HL-60 (cell line): Measurements from ENCODE around the gene SIPA1L3.

Experiments used
- DNase-seq, 2 experiments: peaks; one replicate each; pipeline ENCODE4 v3.0.0-alpha.2; 2010 to 2020; ENCODE audit warnings: low read depth in 1 of 2, low spot score in 1 of 2
- H3K27ac ChIP-seq: fragments of 250-450 bp; sonication (Bioruptor Pico); replicated peaks from 2 replicates; pipeline ENCODE4 v1.5.1; 2020; ENCODE audit warnings: mild to moderate bottlenecking, moderate library complexity
- H3K27me3 ChIP-seq: fragments of 250-450 bp; sonication (Bioruptor Pico); 2 replicates; pipeline ENCODE4 v1.5.1; 2021; ENCODE audit warnings: mild to moderate bottlenecking, moderate library complexity; ENCODE audit not compliant: insufficient read depth, poor library complexity, severe bottlenecking
- H3K4me3 ChIP-seq: replicated peaks from 2 replicates; pipeline ENCODE4 v1.5.1; 2011; ENCODE audit warnings: mild to moderate bottlenecking, control low read depth, low read length; ENCODE audit not compliant: insufficient read depth
- CTCF ChIP-seq: IDR thresholded peaks from one replicate; pipeline ENCODE4 v1.5.1; 2011; ENCODE audit warnings: low read length, control low read depth, inconsistent platforms; ENCODE audit not compliant: insufficient read depth
- GABPA ChIP-seq: IDR thresholded peaks from 2 replicates; pipeline ENCODE4 v1.6.1; 2012; ENCODE audit warnings: low read depth
- POLR2AphosphoS5 ChIP-seq: IDR thresholded peaks from 2 replicates; pipeline ENCODE4 v1.6.1; 2012; ENCODE audit warnings: low read depth
- REST ChIP-seq: IDR thresholded peaks from 2 replicates; pipeline ENCODE4 v1.6.1; 2012; ENCODE audit warnings: low read depth; ENCODE audit not compliant: insufficient replicate concordance
- SPI1 ChIP-seq: IDR thresholded peaks from 2 replicates; pipeline ENCODE4 v1.6.1; 2012; ENCODE audit warnings: low read depth, mild to moderate bottlenecking, borderline replicate concordance

The SIPA1L3 gene

GRCh38 chr19:38204728-38205127, 297.7 kb downstream of the SIPA1L3 start:
- no peak overlapping the region for H3K27ac ChIP-seq
- no peak overlapping the region for H3K4me3 ChIP-seq
- no peak for DNase-seq
- peaks cover 5% of the 10 kb centered on the region for H3K27me3 ChIP-seq
- TF ChIP-seq POLR2AphosphoS5 = no peak
- TF ChIP-seq CTCF = no peak
- TF ChIP-seq REST = no peak
- no peak for TF ChIP-seq GABPA
- no peak for TF ChIP-seq SPI1

- peaks cover 19% of the 10 kb centered on the region for H3K27me3 ChIP-seq
- DNase-seq = no peak
- TF ChIP-seq GABPA = no peak
- TF ChIP-seq POLR2AphosphoS5 = no peak
- TF ChIP-seq REST = no peak
- H3K4me3 ChIP-seq = no peak overlapping the region
- H3K27ac ChIP-seq = no peak overlapping the region
These were observed 299.2 kb downstream of the SIPA1L3 start for GRCh38 chr19:38206006-38206745.

GRCh38 chr19:38206928-38207327, 299.9 kb downstream of the SIPA1L3 start:
- Histone ChIP-seq H3K27ac (no peak overlapping the region), H3K27me3 (peaks cover 24% of the 10 kb centered on the region), H3K4me3 (no peak overlapping the region)
- no peak for DNase-seq
- TF ChIP-seq POLR2AphosphoS5 = no peak
- no peak for TF ChIP-seq CTCF
- no peak for TF ChIP-seq REST
- no peak for TF ChIP-seq GABPA
- no peak for TF ChIP-seq SPI1

DNA sequence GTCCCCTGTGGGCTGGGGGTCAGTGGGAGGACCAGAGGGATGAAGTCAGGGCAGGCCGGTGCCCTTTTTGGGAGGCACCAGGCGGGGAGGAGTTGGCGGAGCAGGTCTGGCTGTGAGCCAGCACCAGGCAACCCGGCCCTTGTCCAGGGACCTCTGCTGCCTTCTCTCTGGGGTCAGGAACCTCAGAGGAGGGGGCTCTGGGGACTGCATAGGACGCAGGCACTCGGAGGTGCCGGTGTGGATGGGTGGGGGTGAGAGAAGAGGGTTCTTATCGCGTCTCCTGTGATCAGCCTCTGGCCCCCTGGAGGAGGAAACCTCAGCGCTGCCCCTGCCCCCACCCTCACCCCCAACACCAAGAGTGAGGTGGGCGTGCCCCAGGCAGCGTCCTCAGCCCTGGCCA, 300.5 kb downstream of the SIPA1L3 start:
- TF ChIP-seq POLR2AphosphoS5 (no peak), GABPA (no peak), CTCF (no peak), SPI1 (no peak), REST (no peak)
- Histone ChIP-seq H3K27me3 (peaks cover 24% of the 10 kb centered on the region), H3K4me3 (no peak overlapping the region), H3K27ac (no peak overlapping the region)
- no peak for DNase-seq
